ENCODE data around the gene NPL. TPM values are rescaled to one million over a fixed set of nuclear protein-coding genes. Genes with fewer than 3 reads are reported as not detected.

Gene NPL
- total and polyA plus RNA-seq, 10 donors: 21.9 to 88.2 (median 65.0) TPM

DNA sequence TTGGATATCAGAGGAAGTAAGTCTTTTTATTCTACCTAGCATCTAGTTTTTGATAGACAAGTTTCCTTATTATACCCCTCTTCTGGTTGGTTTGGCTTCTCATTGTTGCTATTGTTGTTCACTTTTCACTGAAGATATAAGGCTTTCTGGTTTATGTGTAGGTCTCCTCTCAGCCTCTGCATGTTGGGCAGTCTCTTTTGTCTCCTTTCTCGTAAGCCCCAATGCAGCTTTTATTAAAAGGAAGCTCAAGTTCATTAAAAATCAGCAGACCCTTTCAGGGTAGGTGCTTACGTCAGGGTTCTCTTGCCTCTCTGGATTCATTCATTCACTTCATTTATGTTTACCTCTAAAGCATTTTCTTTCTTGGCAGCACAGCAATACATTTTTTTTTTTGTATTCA lies 44.8 kb downstream of the NPL start:
- Histone ChIP-seq H3K4me1 (peaks cover 0 to 14% (median 6%) of the 10 kb centered on the region in 6 donors), H3K4me3 (no peak overlapping the region), H3K9me3 (no peaks in the 10 kb centered on the region), H3K27ac (no peak overlapping the region), H3K36me3 (peaks cover 0 to 31% (median 0%) of the 10 kb centered on the region in 6 donors), H3K27me3 (replicated peaks in 1 of 7) (no peaks in the 10 kb centered on the region)
- TF ChIP-seq, protein P1, sequence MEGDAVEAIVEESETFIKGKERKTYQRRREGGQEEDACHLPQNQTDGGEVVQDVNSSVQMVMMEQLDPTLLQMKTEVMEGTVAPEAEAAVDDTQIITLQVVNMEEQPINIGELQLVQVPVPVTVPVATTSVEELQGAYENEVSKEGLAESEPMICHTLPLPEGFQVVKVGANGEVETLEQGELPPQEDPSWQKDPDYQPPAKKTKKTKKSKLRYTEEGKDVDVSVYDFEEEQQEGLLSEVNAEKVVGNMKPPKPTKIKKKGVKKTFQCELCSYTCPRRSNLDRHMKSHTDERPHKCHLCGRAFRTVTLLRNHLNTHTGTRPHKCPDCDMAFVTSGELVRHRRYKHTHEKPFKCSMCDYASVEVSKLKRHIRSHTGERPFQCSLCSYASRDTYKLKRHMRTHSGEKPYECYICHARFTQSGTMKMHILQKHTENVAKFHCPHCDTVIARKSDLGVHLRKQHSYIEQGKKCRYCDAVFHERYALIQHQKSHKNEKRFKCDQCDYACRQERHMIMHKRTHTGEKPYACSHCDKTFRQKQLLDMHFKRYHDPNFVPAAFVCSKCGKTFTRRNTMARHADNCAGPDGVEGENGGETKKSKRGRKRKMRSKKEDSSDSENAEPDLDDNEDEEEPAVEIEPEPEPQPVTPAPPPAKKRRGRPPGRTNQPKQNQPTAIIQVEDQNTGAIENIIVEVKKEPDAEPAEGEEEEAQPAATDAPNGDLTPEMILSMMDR (IDR thresholded peaks at IDR 0.05 in 8 of 11, conservative IDR thresholded peaks at IDR 0.05 in 3 of 11): no peak
- TF ChIP-seq POLR2AphosphoS5 (IDR thresholded peaks at IDR 0.05) (no peak), POLR2A (IDR thresholded peaks at IDR 0.05) (no peak)
- no peak for DNase-seq
- 94 to 99% (median 96%) methylated on average over 2 of the region's 2 CpGs for WGBS, 5 donors
- intact Hi-C loops (cut with DNase I; ENCODE audit: low total_unique reads): no loop called here

DNA sequence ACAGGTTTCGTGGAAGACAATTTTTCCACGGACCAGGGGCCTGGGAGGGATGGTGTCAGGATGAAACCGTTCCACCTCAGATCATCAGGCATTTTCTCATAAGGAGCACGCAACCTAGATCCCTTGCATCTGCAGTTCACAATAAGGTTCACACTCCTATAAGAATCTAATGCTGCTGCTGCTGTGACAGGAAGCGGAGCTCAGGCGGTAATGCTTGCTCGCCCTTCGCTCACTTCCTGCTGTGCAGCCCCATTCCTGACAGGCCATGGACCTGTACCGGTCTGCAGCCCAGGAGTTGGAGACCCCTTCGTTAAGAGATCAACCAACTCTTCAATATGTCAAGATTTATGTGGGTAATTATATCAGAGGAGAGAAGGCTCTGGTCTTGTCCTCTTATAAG lies 46.2 kb downstream of the NPL start:
- Histone ChIP-seq H3K36me3 (peaks cover 0 to 17% (median 0%) of the 10 kb centered on the region in 6 donors), H3K9me3 (no peaks in the 10 kb centered on the region), H3K27ac (no peak overlapping the region), H3K4me3 (no peak overlapping the region), H3K27me3 (replicated peaks in 1 of 7) (no peaks in the 10 kb centered on the region), H3K4me1 (peaks cover under 1 to 23% (median 13%) of the 10 kb centered on the region in 6 donors)
- DNase-seq: no peak
- TF ChIP-seq POLR2A (IDR thresholded peaks at IDR 0.05): no peak
- peak in 1 of 3 donors; percentile 25 for TF ChIP-seq POLR2AphosphoS5 (IDR thresholded peaks at IDR 0.05)
- TF ChIP-seq, protein P1 (IDR thresholded peaks at IDR 0.05 in 8 of 11, conservative IDR thresholded peaks at IDR 0.05 in 3 of 11): no peak
- intact Hi-C loops (cut with DNase I; ENCODE audit: low total_unique reads): no loop called here
- WGBS, 5 donors: 72 to 85% (median 78%) methylated on average over 10 of the region's 10 CpGs

GRCh38 chr1:182839209-182840066 lies 49.9 kb downstream of the NPL start, which contains the start of gene DHX9:
Gene DHX9, plus strand, starts transcription at chr1:182839347. Its CDS starts 3,220 bp downstream, at chr1:182842567.
- Histone ChIP-seq H3K9me3 (no peaks in the 10 kb centered on the region), H3K27me3 (replicated peaks in 1 of 7) (no peaks in the 10 kb centered on the region), H3K4me1 (peaks cover 26 to 59% (median 48%) of the 10 kb centered on the region in 6 donors), H3K27ac (peak within 1 kb of the TSS; percentile 88 to 97 (median 96)), H3K36me3 (peaks cover 0 to 25% (median 12%) of the 10 kb centered on the region in 6 donors), H3K4me3 (peak within 1 kb of the TSS; percentile 71 to 88 (median 81))
- TF ChIP-seq POLR2A (IDR thresholded peaks at IDR 0.05): peak in 2 of 3 donors; percentile 73 to 85
- TF ChIP-seq, protein P1 (IDR thresholded peaks at IDR 0.05 in 8 of 11, conservative IDR thresholded peaks at IDR 0.05 in 3 of 11): peak in 8 of 11 experiments; percentile 22 to 60 (median 40)
- peak; percentile 98 to 99 (median 99) for TF ChIP-seq POLR2AphosphoS5 (IDR thresholded peaks at IDR 0.05)
- intact Hi-C loops (cut with DNase I; ENCODE audit: low total_unique reads): no loop called here
- DNase-seq: peak; percentile 98
- 0 to 2% (median 1%) methylated on average over 56 to 92 of the region's 92 CpGs for WGBS, 5 donors

Measured in spleen (tissue), 11 donors.